OCI-LY7 (cell line): ENCODE measurements around the gene PM20D1.

Experiments
- EZH2phosphoT487 ChIP-seq: fragments of 200-600 bp; sonication (generic); IDR thresholded peaks from 2 replicates; pipeline ENCODE4 v1.6.1; 2018; ENCODE audit warnings: low read depth, borderline replicate concordance, mild to moderate bottlenecking, mixed run types, antibody characterized with exemption, low read length, moderate library complexity, mixed read lengths
- TF ChIP-seq, protein P1 (sequence below): fragments of 200-600 bp; sonication (generic); conservative IDR thresholded peaks from 2 replicates; pipeline ENCODE4 v1.5.1; 2014; ENCODE audit warnings: mild to moderate bottlenecking, antibody characterized with exemption, low read length, moderate library complexity, mixed read lengths

DNA sequence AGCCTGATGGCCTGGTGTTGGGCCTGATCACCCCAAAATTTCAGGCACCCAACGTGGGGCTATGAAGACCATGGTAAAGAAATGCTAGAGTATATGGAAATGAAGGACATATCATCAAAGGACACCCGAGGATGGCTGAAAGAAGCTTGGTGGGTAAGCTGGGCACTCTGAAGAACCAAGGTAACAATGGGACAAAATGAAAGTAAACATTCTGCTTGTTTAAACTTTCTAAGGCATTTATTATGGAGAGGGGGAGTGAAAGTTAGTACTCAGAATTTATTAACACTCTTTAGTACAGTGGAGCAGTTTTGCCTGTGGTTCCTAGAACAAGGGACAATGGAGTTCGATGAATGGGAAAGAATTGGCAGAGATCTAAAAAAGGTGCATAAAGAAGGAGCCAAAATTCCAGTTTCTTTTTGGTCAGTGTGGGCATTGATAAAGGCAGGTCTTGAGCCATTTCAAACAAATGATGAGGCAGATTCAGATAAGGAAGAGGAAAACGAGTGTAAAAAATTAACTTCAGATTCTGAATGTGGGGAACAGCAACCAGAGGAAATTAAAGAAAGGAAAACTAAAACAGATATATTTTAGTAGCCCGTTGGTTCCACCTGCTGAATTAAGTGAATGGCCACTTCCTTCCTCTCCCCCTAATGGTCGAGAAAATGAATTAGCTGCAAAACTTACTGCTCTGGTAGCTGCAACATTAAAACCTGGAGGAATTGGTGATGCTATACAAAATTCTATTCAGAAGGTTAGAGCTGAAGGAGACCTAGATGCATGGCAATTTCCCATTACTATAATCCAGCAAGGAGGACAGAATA, 8.4 kb upstream of the PM20D1 start:
- TF ChIP-seq, protein P1, sequence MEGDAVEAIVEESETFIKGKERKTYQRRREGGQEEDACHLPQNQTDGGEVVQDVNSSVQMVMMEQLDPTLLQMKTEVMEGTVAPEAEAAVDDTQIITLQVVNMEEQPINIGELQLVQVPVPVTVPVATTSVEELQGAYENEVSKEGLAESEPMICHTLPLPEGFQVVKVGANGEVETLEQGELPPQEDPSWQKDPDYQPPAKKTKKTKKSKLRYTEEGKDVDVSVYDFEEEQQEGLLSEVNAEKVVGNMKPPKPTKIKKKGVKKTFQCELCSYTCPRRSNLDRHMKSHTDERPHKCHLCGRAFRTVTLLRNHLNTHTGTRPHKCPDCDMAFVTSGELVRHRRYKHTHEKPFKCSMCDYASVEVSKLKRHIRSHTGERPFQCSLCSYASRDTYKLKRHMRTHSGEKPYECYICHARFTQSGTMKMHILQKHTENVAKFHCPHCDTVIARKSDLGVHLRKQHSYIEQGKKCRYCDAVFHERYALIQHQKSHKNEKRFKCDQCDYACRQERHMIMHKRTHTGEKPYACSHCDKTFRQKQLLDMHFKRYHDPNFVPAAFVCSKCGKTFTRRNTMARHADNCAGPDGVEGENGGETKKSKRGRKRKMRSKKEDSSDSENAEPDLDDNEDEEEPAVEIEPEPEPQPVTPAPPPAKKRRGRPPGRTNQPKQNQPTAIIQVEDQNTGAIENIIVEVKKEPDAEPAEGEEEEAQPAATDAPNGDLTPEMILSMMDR, result peak; percentile 49
- no peak for TF ChIP-seq EZH2phosphoT487
